ENCODE measurements around the gene INTS4.
"Not testable (repeated sequence)": the region's sequence is repeated elsewhere in the genome, so short reads cannot be mapped to it uniquely, and the experiment has no call there.

GRCh38 chr11:77861444-77861843, 133.0 kb downstream of the INTS4 start:
- not testable (repeated sequence) for TF ChIP-seq CTCF (IDR thresholded peaks at IDR 0.05; ENCODE audit: insufficient read depth, low read length, poor library complexity, severe bottlenecking); EZH2phosphoT487 (conservative IDR thresholded peaks at IDR 0.05; ENCODE audit: low read length)

Measured in SU-DHL-6 (cell line).